Measurements from ENCODE around the gene ZNF350.
"Not testable (repeated sequence)": the region's sequence is repeated elsewhere in the genome, so short reads cannot be mapped to it uniquely, and the experiment has no call there.

The ZNF350 gene

GRCh38 chr19:51971624-51972023 lies 15.0 kb downstream of the ZNF350 start:
- no peak for DNase-seq (ENCODE audit: low read depth in 2 of 2)

GRCh38 chr19:51970718-51971117 lies 15.9 kb downstream of the ZNF350 start:
- no peak for DNase-seq (ENCODE audit: low read depth in 2 of 2)

GRCh38 chr19:51965583-51965982 lies 21.1 kb downstream of the ZNF350 start:
- DNase-seq (ENCODE audit: low read depth in 2 of 2): no peak

GRCh38 chr19:51960621-51961233 lies 25.9 kb downstream of the ZNF350 start:
- not testable (repeated sequence) for DNase-seq (ENCODE audit: low read depth in 2 of 2)

GRCh38 chr19:51959791-51960190 lies 26.8 kb downstream of the ZNF350 start:
- DNase-seq (ENCODE audit: low read depth in 2 of 2): no peak

GRCh38 chr19:51957846-51958245 lies 28.8 kb downstream of the ZNF350 start:
- not testable (repeated sequence) for DNase-seq (ENCODE audit: low read depth in 2 of 2)

- no peak for DNase-seq (ENCODE audit: low read depth in 2 of 2)
These were observed 37.7 kb downstream of the ZNF350 start for GRCh38 chr19:51948975-51949374.

- DNase-seq (ENCODE audit: low read depth in 2 of 2): no peak
These were observed 40.0 kb downstream of the ZNF350 start for GRCh38 chr19:51946602-51947001.

- DNase-seq (ENCODE audit: low read depth in 2 of 2): no peak
These were observed 41.7 kb downstream of the ZNF350 start for GRCh38 chr19:51944798-51945552.

GRCh38 chr19:51938936-51939335 lies 47.7 kb downstream of the ZNF350 start:
- no peak for DNase-seq (ENCODE audit: low read depth in 2 of 2)

- DNase-seq (ENCODE audit: low read depth in 2 of 2): no peak
These were observed 54.7 kb downstream of the ZNF350 start for GRCh38 chr19:51931921-51932320.

- DNase-seq (ENCODE audit: low read depth in 2 of 2): no peak
These were observed 58.8 kb downstream of the ZNF350 start for GRCh38 chr19:51927859-51928258.

GRCh38 chr19:51926784-51927741 lies 59.6 kb downstream of the ZNF350 start, which contains the start of gene ZNF613:
TSS of gene ZNF613 (plus strand) at chr19:51927472. CDS start at chr19:51936221, 8,749 bp downstream.
- peak; percentile 69 to 71 for DNase-seq (ENCODE audit: low read depth in 2 of 2)

GRCh38 chr19:51926426-51926783 lies 60.2 kb downstream of the ZNF350 start:
- DNase-seq (ENCODE audit: low read depth in 2 of 2): no peak

- no peak for DNase-seq (ENCODE audit: low read depth in 2 of 2)
These were observed 64.7 kb downstream of the ZNF350 start for GRCh38 chr19:51921949-51922348.

GRCh38 chr19:51919606-51920005 lies 67.0 kb downstream of the ZNF350 start:
- no peak for DNase-seq (ENCODE audit: low read depth in 2 of 2)

- no peak for DNase-seq (ENCODE audit: low read depth in 2 of 2)
These were observed 70.5 kb downstream of the ZNF350 start for GRCh38 chr19:51916167-51916566.

- DNase-seq (ENCODE audit: low read depth in 2 of 2): no peak
These were observed 71.2 kb downstream of the ZNF350 start for GRCh38 chr19:51915324-51915867.

Data from stimulated activated CD8-positive, alpha-beta memory T cell treated with anti-CD3 and anti-CD28 coated beads, Interleukin-2, amount 100 ng/mL, for 1 hour (primary cell).